Peyer's patch (tissue), 4 donors: ENCODE results near the gene GOT1. TPM values are rescaled to one million over a fixed set of nuclear protein-coding genes. Genes with fewer than 3 reads are reported as not detected.

Experiments
- DNase-seq, 3 donors: peaks; one replicate each; pipeline ENCODE4 v3.0.0-alpha.2; 2017 to 2019
- H3K27ac ChIP-seq, 4 donors: fragments of 200-600 bp; sonication (generic); one replicate each; pipeline ENCODE4 v1.5.1; 2016 to 2019
- H3K27me3 ChIP-seq, 2 donors: fragments of 200-600 bp; sonication (generic); one replicate each; pipeline ENCODE4 v1.5.1; 2019
- H3K36me3 ChIP-seq, 3 donors: fragments of 200-600 bp; sonication (generic); one replicate each; pipeline ENCODE4 v1.5.1; 2016 to 2019
- H3K4me1 ChIP-seq, 4 donors: fragments of 200-600 bp; sonication (generic); one replicate each; pipeline ENCODE4 v1.5.1; 2016 to 2019
- H3K4me3 ChIP-seq, 4 donors: fragments of 200-600 bp; sonication (generic); 1 replicate in 3 of 4; 2 replicates in 1 of 4; pipeline ENCODE4 v1.5.1; 2016 to 2019; ENCODE audit warnings: mild to moderate bottlenecking in 1 of 4
- H3K9me3 ChIP-seq, 4 donors: fragments of 200-600 bp; sonication (generic); one replicate each; pipeline ENCODE4 v1.5.1; 2016 to 2019; ENCODE audit warnings: mild to moderate bottlenecking in 1 of 4
- POLR2A ChIP-seq, 2 donors: fragments of 450-650 bp; IDR thresholded peaks; one replicate each; pipeline ENCODE4 v1.5.1; 2017; ENCODE audit warnings: antibody characterized with exemption in 2 of 2, mild to moderate bottlenecking in 2 of 2, moderate library complexity in 2 of 2
- total RNA-seq, 4 donors: library from RNA; depleted of rRNA; stranded (reverse); fragments of >200 nt; gene quantifications; one replicate each; pipeline ENCODE4 v1.1.0, GENCODE V29; 2016
- TF ChIP-seq, protein P1 (sequence below), 6 experiments: fragments of 450-650 bp in 4 of 6; fragments of 200-600 bp in 2 of 6; sonication (generic) in 1 of 6; IDR thresholded peaks; one replicate each; pipeline ENCODE4 v1.5.1; 2017 to 2019; ENCODE audit warnings: antibody characterized with exemption in 6 of 6, mild to moderate bottlenecking in 3 of 6, moderate library complexity in 1 of 6

Gene GOT1
- total RNA-seq, 4 donors from 2014 or later: 78.4 to 141 (median 110) TPM

DNA sequence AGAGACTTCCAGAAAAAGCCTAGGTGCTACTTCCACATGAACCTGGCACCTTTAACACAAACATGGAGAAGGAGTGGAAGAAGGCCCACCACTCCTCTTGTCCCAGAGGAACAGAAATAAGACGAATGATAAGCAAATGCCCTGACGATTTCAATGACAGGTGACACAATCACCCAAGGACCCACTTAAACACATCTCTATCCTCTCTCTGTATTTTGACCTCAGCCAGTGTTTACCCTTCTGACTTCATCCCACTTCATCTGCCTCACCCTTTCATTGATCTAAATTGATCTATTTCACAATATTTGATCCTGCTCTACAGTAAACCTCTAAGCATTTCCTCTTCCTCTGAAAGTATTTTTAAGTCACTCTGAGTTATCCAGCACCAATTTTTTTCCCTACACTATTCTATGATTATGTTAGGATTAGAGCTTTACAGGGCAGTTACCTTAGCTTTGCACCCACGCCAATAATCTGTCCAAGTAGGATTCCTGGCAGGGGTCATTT, 9.1 kb downstream of the GOT1 start:
- no peak overlapping the region for H3K4me3 ChIP-seq
- no peak for DNase-seq
- H3K4me1 ChIP-seq: peaks cover 0 to 6% (median 0%) of the 10 kb centered on the region in 4 donors
- TF ChIP-seq, protein P1, sequence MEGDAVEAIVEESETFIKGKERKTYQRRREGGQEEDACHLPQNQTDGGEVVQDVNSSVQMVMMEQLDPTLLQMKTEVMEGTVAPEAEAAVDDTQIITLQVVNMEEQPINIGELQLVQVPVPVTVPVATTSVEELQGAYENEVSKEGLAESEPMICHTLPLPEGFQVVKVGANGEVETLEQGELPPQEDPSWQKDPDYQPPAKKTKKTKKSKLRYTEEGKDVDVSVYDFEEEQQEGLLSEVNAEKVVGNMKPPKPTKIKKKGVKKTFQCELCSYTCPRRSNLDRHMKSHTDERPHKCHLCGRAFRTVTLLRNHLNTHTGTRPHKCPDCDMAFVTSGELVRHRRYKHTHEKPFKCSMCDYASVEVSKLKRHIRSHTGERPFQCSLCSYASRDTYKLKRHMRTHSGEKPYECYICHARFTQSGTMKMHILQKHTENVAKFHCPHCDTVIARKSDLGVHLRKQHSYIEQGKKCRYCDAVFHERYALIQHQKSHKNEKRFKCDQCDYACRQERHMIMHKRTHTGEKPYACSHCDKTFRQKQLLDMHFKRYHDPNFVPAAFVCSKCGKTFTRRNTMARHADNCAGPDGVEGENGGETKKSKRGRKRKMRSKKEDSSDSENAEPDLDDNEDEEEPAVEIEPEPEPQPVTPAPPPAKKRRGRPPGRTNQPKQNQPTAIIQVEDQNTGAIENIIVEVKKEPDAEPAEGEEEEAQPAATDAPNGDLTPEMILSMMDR (IDR thresholded peaks at IDR 0.05): no peak
- TF ChIP-seq POLR2A (IDR thresholded peaks at IDR 0.05): no peak
- no peak overlapping the region for H3K27ac ChIP-seq
- H3K36me3 ChIP-seq: peaks cover 0 to 50% (median 0%) of the 10 kb centered on the region in 3 donors
- H3K27me3 ChIP-seq: no peaks in the 10 kb centered on the region
- H3K9me3 ChIP-seq: no peaks in the 10 kb centered on the region

DNA sequence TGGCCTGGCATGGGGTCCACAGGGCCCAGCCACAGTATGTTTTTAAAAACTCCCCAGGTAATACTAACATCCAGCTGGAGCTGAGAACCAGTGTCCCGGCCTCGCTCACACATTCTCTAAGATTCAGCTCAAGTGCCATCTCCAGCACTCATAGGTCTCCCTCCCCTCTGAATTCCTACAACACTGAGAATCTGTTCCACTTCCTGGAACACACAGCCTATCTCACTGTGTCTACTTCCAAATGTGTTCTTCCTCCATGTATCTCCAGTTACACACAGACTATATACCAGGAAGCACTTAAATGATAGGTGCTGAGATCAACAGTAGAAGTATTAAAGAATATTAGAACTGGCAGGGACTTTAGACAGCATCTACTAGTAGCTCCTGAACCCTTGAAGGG, 10.7 kb downstream of the GOT1 start:
- Histone ChIP-seq H3K4me3 (no peak overlapping the region), H3K27ac (peak overlapping the region in 1 of 4 donors; percentile 22), H3K27me3 (no peaks in the 10 kb centered on the region), H3K36me3 (peaks cover 0 to 39% (median 0%) of the 10 kb centered on the region in 3 donors), H3K9me3 (no peaks in the 10 kb centered on the region), H3K4me1 (peaks cover 0 to 6% (median 0%) of the 10 kb centered on the region in 4 donors)
- no peak for DNase-seq
- no peak for TF ChIP-seq POLR2A (IDR thresholded peaks at IDR 0.05)
- TF ChIP-seq, protein P1 (IDR thresholded peaks at IDR 0.05): no peak

DNA sequence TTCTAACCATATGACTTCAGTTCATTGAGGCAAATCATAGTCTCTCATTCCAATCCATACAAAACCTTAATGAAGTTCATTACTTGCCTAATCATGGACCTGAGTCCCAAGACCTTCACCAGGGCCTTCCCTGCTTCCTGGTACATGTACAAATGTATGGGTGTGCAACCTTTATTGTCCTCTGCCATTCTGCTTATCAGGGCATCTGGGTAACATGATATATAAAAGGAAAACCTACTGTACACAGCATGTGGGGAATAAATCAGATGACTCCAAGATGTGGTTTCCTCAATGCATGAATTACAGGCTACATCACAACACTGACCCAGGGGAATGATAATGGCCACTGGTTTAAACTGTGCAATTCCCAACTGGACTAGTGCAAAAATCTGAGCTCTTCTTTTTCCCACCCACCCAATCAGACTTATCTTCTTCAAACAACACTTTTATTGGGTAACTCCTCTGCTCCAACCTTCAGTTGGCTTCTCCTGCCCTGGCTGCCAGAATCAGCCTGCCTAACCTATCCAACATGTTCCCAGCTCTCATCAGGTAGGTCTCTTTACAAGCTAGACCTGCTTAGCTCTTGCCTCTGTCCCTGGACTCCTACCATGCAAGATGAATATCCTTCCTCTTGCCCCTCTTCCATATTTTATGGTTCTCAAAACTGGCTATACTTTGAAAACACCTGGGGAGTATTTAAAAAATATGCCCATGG, 11.4 kb downstream of the GOT1 start:
- Histone ChIP-seq H3K27me3 (no peaks in the 10 kb centered on the region), H3K36me3 (peaks cover 0 to 33% (median 0%) of the 10 kb centered on the region in 3 donors), H3K9me3 (no peaks in the 10 kb centered on the region), H3K4me3 (no peak overlapping the region), H3K27ac (peak overlapping the region in 1 of 4 donors; percentile 25), H3K4me1 (peaks cover 0 to 6% (median 0%) of the 10 kb centered on the region in 4 donors)
- DNase-seq: no peak
- TF ChIP-seq, protein P1 (IDR thresholded peaks at IDR 0.05): no peak
- TF ChIP-seq POLR2A (IDR thresholded peaks at IDR 0.05): no peak

DNA sequence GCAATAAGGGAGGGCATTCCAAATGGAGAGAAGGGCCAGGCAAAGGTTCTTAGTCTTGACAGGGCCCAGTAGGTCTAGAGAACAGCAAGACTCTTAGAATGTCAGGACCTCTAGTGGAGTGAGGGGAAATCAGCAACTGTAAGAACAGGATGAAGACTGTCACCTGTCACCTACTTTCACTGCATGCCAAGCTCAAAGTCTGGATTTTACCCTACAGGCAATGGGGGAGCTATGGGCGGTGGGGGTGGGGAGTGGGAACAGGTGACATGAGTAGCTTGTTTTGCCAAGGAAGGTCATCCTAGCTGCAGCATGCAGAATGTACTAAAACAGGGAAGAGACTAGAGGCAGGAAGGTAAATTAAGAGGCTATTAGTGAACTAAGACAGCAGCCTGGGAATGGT, 18.3 kb downstream of the GOT1 start:
- H3K27ac ChIP-seq: peak overlapping the region in 2 of 4 donors; percentile 46 to 77
- no peak overlapping the region for H3K4me3 ChIP-seq
- peaks cover 0 to 10% (median 0%) of the 10 kb centered on the region in 4 donors for H3K4me1 ChIP-seq
- peak in 1 of 3 donors; percentile 67 for DNase-seq
- H3K27me3 ChIP-seq: no peaks in the 10 kb centered on the region
- H3K36me3 ChIP-seq: peaks cover 0 to 17% (median 0%) of the 10 kb centered on the region in 3 donors
- H3K9me3 ChIP-seq: no peaks in the 10 kb centered on the region
- TF ChIP-seq, protein P1 (IDR thresholded peaks at IDR 0.05): peak in 3 of 6 experiments; percentile 43 to 56 (median 47)
- TF ChIP-seq POLR2A (IDR thresholded peaks at IDR 0.05): no peak

DNA sequence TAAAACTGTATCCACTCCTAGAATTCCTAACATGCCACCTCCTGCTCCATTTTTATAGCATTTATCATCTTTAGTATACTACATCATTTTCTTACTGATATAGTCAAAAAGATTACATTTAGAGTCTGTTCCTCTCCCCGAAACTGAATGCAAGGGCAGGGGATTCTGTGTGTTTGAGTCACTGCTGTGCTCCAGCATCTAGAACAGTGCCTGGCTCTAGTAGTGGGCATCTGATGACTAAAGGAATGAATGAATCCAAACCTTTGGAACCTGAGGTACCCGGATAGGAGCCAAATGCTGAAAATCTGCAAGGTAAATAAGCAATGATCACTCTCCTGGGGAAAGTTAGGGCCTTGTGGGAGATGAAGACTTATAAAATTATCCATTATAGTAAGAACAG, 18.9 kb downstream of the GOT1 start:
- H3K36me3 ChIP-seq: peaks cover 0 to 22% (median 0%) of the 10 kb centered on the region in 3 donors
- no peaks in the 10 kb centered on the region for H3K27me3 ChIP-seq
- H3K27ac ChIP-seq: peak overlapping the region in 1 of 4 donors; percentile 46
- no peak overlapping the region for H3K4me3 ChIP-seq
- TF ChIP-seq POLR2A (IDR thresholded peaks at IDR 0.05): no peak
- TF ChIP-seq, protein P1 (IDR thresholded peaks at IDR 0.05): no peak
- no peak for DNase-seq
- H3K9me3 ChIP-seq: no peaks in the 10 kb centered on the region
- H3K4me1 ChIP-seq: peaks cover 0 to 10% (median 0%) of the 10 kb centered on the region in 4 donors
